Activated CD8-positive, alpha-beta T cell treated with anti-CD3 and anti-CD28 coated beads for 36 hours (primary cell): Measurements from ENCODE around the gene COL25A1. TPM values are rescaled to one million over a fixed set of nuclear protein-coding genes. Genes with fewer than 3 reads are reported as not detected.

Source experiments
- ATAC-seq: fragments of 200-7000 bp; cut with Tn5 transposase; one replicate; pipeline ENCODE4 v1.10.0; 2021; ENCODE audit warnings: mild to moderate bottlenecking, moderate library complexity
- CTCF ChIA-PET: fragments of 350-600 bp; sonication (Branson Sonifier 250); formaldehyde crosslinking; loops from one replicate; lab custom pipeline; 2021; ENCODE audit warnings: antibody characterized with exemption; lab: Charles Lee
- POLR2A ChIA-PET: fragments of 350-600 bp; sonication (Branson Sonifier 250); formaldehyde crosslinking; loops from one replicate; lab custom pipeline; 2021; ENCODE audit warnings: antibody characterized with exemption; lab: Charles Lee
- DNase-seq: peaks from one replicate; pipeline ENCODE4 v3.0.0-alpha.2; 2020
- H3K27ac Mint-ChIP-seq: one replicate; pipeline ENCODE4 v1.8.0; 2021; ENCODE audit warnings: mild to moderate bottlenecking, mixed read lengths
- H3K27me3 Mint-ChIP-seq: one replicate; pipeline ENCODE4 v1.8.0; 2021; ENCODE audit warnings: mixed read lengths
- H3K36me3 Mint-ChIP-seq: one replicate; pipeline ENCODE4 v1.8.0; 2021; ENCODE audit warnings: low read depth, mixed read lengths
- H3K4me1 Mint-ChIP-seq: one replicate; pipeline ENCODE4 v1.8.0; 2021; ENCODE audit warnings: low read depth, mixed read lengths
- H3K4me3 Mint-ChIP-seq: one replicate; pipeline ENCODE4 v1.8.0; 2021; ENCODE audit warnings: mild to moderate bottlenecking, moderate library complexity, mixed read lengths
- H3K9me3 Mint-ChIP-seq: one replicate; pipeline ENCODE4 v1.8.0; 2021; ENCODE audit warnings: mixed read lengths
- intact Hi-C: fragments of 100-400 bp; cut with micrococcal nuclease; formaldehyde crosslinking; loops from one replicate; pipeline ENCODE4 v1.10.0; 2022
- total RNA-seq, 2 experiments: library from RNA; stranded (reverse); gene quantifications; one replicate each; pipeline ENCODE4 v1.2.3, GENCODE V29; 2021
- TF ChIP-seq, protein P1 (sequence below): fragments of 200-600 bp; IDR thresholded peaks from one replicate; pipeline ENCODE4 v1.8.0; 2022; ENCODE audit warnings: antibody characterized with exemption, mild to moderate bottlenecking

COL25A1 gene
- total RNA-seq, 2 experiments from 2014 or later: not detected

DNA sequence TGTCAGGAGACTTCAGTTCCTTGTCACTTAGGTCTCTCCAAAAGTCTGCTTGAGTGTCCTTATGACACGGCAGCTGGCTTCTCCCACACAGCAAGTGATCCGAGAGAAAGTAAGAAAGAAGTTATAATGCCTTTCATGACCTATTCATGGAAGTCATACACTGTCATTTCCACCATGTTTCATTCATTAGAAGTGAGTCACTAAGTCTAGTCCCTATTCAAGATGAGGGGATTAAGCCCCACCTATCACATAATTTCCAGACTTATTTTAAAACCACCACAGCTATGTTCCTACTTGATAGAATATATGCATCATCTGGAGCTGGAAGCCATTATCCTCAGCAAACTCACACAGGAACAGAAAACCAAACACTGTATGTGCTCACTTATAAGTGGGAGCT lies 25.2 kb upstream of the COL25A1 start:
- POLR2A ChIA-PET: no interaction called here
- Mint-ChIP-seq H3K4me1 (no peaks in the 10 kb centered on the region), H3K4me3 (no peak overlapping the region), H3K27ac (no peak overlapping the region), H3K9me3 (peaks cover 15% of the 10 kb centered on the region), H3K36me3 (peaks cover 5% of the 10 kb centered on the region), H3K27me3 (peaks cover 2% of the 10 kb centered on the region)
- intact Hi-C loops: no loop called here
- ATAC-seq: no peak
- CTCF ChIA-PET: no interaction called here
- TF ChIP-seq, protein P1, sequence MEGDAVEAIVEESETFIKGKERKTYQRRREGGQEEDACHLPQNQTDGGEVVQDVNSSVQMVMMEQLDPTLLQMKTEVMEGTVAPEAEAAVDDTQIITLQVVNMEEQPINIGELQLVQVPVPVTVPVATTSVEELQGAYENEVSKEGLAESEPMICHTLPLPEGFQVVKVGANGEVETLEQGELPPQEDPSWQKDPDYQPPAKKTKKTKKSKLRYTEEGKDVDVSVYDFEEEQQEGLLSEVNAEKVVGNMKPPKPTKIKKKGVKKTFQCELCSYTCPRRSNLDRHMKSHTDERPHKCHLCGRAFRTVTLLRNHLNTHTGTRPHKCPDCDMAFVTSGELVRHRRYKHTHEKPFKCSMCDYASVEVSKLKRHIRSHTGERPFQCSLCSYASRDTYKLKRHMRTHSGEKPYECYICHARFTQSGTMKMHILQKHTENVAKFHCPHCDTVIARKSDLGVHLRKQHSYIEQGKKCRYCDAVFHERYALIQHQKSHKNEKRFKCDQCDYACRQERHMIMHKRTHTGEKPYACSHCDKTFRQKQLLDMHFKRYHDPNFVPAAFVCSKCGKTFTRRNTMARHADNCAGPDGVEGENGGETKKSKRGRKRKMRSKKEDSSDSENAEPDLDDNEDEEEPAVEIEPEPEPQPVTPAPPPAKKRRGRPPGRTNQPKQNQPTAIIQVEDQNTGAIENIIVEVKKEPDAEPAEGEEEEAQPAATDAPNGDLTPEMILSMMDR: no peak
- no peak for DNase-seq

DNA sequence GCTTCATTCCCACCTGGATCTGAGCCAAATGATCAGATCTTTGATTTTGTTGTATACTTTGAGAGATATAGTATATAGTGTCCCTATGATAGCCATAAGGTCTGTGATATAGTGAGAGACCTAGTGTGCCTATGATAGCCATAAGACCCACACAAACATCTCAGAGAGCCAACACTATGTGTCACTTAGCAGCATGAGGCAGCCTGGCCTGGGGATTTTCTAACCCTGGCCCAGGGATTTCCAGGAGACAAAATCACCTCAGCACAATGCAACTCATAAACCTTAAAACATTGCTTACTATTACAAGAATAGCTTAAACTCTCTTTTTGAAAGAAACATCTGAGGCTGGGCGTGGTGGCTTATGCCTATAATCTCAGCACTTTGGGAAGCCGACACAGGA lies 23.2 kb upstream of the COL25A1 start:
- no peak overlapping the region for H3K27ac Mint-ChIP-seq
- peaks cover 5% of the 10 kb centered on the region for H3K36me3 Mint-ChIP-seq
- TF ChIP-seq, protein P1: no peak
- no peaks in the 10 kb centered on the region for H3K4me1 Mint-ChIP-seq
- ChIA-PET POLR2A (no interaction called here), CTCF (no interaction called here)
- ATAC-seq (no peak), DNase-seq (no peak)
- H3K27me3 Mint-ChIP-seq: peaks cover 2% of the 10 kb centered on the region
- peaks cover 27% of the 10 kb centered on the region for H3K9me3 Mint-ChIP-seq
- intact Hi-C loops: no loop called here
- no peak overlapping the region for H3K4me3 Mint-ChIP-seq

DNA sequence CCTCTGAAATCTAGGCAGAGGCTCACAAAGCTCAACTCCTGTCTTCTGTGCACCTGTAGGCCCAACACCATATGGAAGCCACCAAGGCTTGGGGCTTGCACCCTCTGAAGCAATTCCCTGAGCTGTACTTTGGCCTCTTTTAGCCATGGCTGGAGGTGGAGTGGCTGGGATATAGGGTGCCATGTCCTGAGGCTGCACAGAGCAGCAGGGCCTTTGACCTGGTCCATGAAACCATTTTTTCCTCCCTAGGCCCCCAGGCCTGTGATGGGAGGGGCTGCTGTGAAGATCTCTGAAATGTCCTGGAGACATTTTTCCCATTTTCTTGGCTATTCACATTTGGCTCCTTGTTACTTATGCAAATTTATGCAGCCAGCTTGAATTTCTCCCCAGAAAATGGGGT lies 20.9 kb upstream of the COL25A1 start:
- no peak overlapping the region for H3K27ac Mint-ChIP-seq
- POLR2A ChIA-PET: no interaction called here

DNA sequence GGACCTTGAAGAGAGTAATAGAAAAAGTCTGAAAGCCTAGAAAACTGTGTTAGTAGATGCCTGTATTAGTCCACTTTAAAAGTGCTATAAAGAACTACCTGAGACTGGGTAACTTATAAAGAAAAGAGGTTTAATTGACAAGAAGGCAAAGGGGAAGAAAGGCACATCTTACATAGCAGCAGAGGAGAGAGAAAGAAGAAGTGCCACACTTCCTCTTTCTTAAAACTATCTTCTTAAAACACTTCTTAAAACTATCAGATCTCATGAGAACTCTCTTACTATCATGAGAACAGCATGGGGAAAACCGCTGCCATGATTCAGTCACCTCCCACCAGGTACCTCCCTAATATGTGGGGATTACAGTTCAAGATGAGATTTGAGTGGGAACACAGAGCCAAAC lies 18.8 kb upstream of the COL25A1 start:
- ATAC-seq: no peak
- H3K27ac Mint-ChIP-seq: no peak overlapping the region
- no peaks in the 10 kb centered on the region for H3K27me3 Mint-ChIP-seq
- peaks cover 5% of the 10 kb centered on the region for H3K36me3 Mint-ChIP-seq
- TF ChIP-seq, protein P1: no peak
- DNase-seq: no peak
- H3K4me1 Mint-ChIP-seq: no peaks in the 10 kb centered on the region
- H3K9me3 Mint-ChIP-seq: peaks cover 33% of the 10 kb centered on the region
- POLR2A ChIA-PET: no interaction called here
- no peak overlapping the region for H3K4me3 Mint-ChIP-seq
- intact Hi-C loops: no loop called here
- CTCF ChIA-PET: no interaction called here

More for the DNA sequence above, 20.9 kb upstream of the COL25A1 start:
- CTCF ChIA-PET: no interaction called here
- peaks cover 2% of the 10 kb centered on the region for H3K27me3 Mint-ChIP-seq
- H3K9me3 Mint-ChIP-seq: peaks cover 33% of the 10 kb centered on the region
- peaks cover 5% of the 10 kb centered on the region for H3K36me3 Mint-ChIP-seq
- no peak overlapping the region for H3K4me3 Mint-ChIP-seq
- intact Hi-C loops: no loop called here
- TF ChIP-seq, protein P1: no peak
- H3K4me1 Mint-ChIP-seq: no peaks in the 10 kb centered on the region
- DNase-seq: no peak
- ATAC-seq: no peak

DNA sequence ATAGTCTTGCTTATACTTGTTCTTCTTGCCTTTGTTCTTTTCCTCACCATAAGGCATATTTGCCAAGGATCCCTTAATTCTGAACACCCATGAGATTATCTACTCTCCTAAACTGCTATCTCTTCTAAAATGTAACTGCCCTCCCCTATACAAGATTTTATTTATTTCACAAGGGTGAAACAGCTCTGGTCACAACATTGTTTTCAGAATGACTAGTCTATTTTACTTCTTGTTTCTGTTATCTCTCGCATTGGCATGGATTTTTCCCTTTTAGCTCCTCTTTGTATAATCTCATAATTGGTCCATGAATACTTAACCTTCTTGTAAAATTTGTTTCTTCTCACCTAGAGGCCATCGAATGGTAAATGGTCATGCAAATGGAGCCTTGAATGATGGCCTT lies 17.2 kb upstream of the COL25A1 start:
- no peak for ATAC-seq
- H3K9me3 Mint-ChIP-seq: peaks cover 33% of the 10 kb centered on the region
- DNase-seq: no peak
- TF ChIP-seq, protein P1: no peak
- H3K36me3 Mint-ChIP-seq: peaks cover 5% of the 10 kb centered on the region
- H3K27ac Mint-ChIP-seq: no peak overlapping the region
- intact Hi-C loops: no loop called here
- CTCF ChIA-PET: interaction anchor here (1.4 kb wide), 1 partner anchor 86 kb away, joined by 3 read pairs; no protein-coding TSS in a partner anchor
- H3K4me3 Mint-ChIP-seq: no peak overlapping the region
- POLR2A ChIA-PET: no interaction called here
- H3K4me1 Mint-ChIP-seq: no peaks in the 10 kb centered on the region
- no peaks in the 10 kb centered on the region for H3K27me3 Mint-ChIP-seq
